SK-N-MC (cell line): Measurements from ENCODE around the gene EHD4.

Experiments
- EZH2 ChIP-seq: fragments of 200-600 bp; sonication (generic); IDR thresholded peaks from one replicate; pipeline ENCODE4 v1.6.1; 2017; ENCODE audit warnings: antibody characterized with exemption
- FOXP2 ChIP-seq: optimal IDR thresholded peaks from 2 replicates; pipeline ENCODE3; 2011; ENCODE audit warnings: mild to moderate bottlenecking, moderate library complexity; ENCODE audit not compliant: insufficient read depth; ENCODE audit errors: extremely low read length, control extremely low read depth
- POLR2AphosphoS5 ChIP-seq: IDR thresholded peaks from 2 replicates; pipeline ENCODE4 v1.6.1; 2012; ENCODE audit warnings: mild to moderate bottlenecking, low read depth, low read length, borderline replicate concordance

- no peak for TF ChIP-seq POLR2AphosphoS5
- TF ChIP-seq EZH2: no peak
- TF ChIP-seq FOXP2: no peak
Observed at GRCh38 chr15:41994772-41995475, 22.6 kb upstream of the EHD4 start.
